CD14-positive monocyte (primary cell): Measurements from ENCODE around the gene CEP112. TPM values are rescaled to one million over a fixed set of nuclear protein-coding genes. Genes with fewer than 3 reads are reported as not detected.

Experiments
- DNase-seq, 3 donors: peaks; one replicate each; pipeline ENCODE4 v3.0.0-alpha.2; 2011 to 2022
- H2AFZ ChIP-seq: 2 replicates; pipeline ENCODE4 v1.6.0; 2012; ENCODE audit warnings: mild to moderate bottlenecking, low read depth, low read length, inconsistent platforms; ENCODE audit not compliant: insufficient read depth, poor library complexity, severe bottlenecking
- H3K27ac ChIP-seq, 2 donors: 1 replicate in 1 of 2; 2 replicates in 1 of 2; pipeline ENCODE4 v1.5.1; 2012 to 2013; ENCODE audit warnings: low read length in 2 of 2, control low read depth in 1 of 2, inconsistent platforms in 1 of 2, low read depth in 1 of 2, mild to moderate bottlenecking in 1 of 2
- H3K27me3 ChIP-seq, 2 donors: one replicate each; pipeline versions ENCODE4 v1.6.0 to v1.6.1; 2011 to 2013; ENCODE audit warnings: low read length in 2 of 2; ENCODE audit not compliant: control insufficient read depth in 2 of 2, insufficient read depth in 2 of 2
- H3K36me3 ChIP-seq, 2 donors: replicated peaks in 1 of 2; 1 replicate in 1 of 2; 2 replicates in 1 of 2; pipeline versions ENCODE4 v1.5.1 to v1.6.1; 2012 to 2013; ENCODE audit warnings: low read length in 2 of 2, control low read depth in 1 of 2, inconsistent platforms in 1 of 2, mild to moderate bottlenecking in 1 of 2; ENCODE audit not compliant: insufficient read depth in 2 of 2, control insufficient read depth in 1 of 2
- H3K4me1 ChIP-seq, 2 donors: 1 replicate in 1 of 2; 2 replicates in 1 of 2; pipeline versions ENCODE4 v1.5.1 to v1.6.1; 2012 to 2013; ENCODE audit warnings: low read length in 2 of 2, control low read depth in 1 of 2, inconsistent platforms in 1 of 2, mild to moderate bottlenecking in 1 of 2, moderate library complexity in 1 of 2; ENCODE audit not compliant: insufficient read depth in 2 of 2, control insufficient read depth in 1 of 2
- H3K4me2 ChIP-seq: replicated peaks from 2 replicates; pipeline ENCODE3; 2012; ENCODE audit warnings: low read length, moderate library complexity, mild to moderate bottlenecking; ENCODE audit not compliant: poor library complexity, severe bottlenecking; ENCODE audit errors: extremely low read depth
- H3K4me3 ChIP-seq, 3 experiments: fragments of 200-600 bp in 1 of 3; sonication (generic) in 1 of 3; replicated peaks in 1 of 3; 1 replicate in 2 of 3; 2 replicates in 1 of 3; pipeline ENCODE4 v1.5.1; 2011 to 2013; ENCODE audit warnings: low read length in 3 of 3, mild to moderate bottlenecking in 3 of 3, control low read depth in 2 of 3, low read depth in 2 of 3, inconsistent platforms in 1 of 3, moderate library complexity in 1 of 3
- H3K79me2 ChIP-seq: 2 replicates; pipeline ENCODE4 v1.6.0; 2012; ENCODE audit warnings: mild to moderate bottlenecking, control low read depth, inconsistent platforms, low read length, moderate library complexity; ENCODE audit not compliant: insufficient read depth
- H3K9ac ChIP-seq: 2 replicates; pipeline ENCODE4 v1.6.0; 2017; ENCODE audit warnings: low read length, mild to moderate bottlenecking; ENCODE audit not compliant: insufficient read depth, poor library complexity, severe bottlenecking
- H3K9me3 ChIP-seq, 2 donors: replicated peaks in 1 of 2; 1 replicate in 1 of 2; 2 replicates in 1 of 2; pipeline versions ENCODE4 v1.5.1 to v1.6.1; 2012 to 2013; ENCODE audit warnings: low read length in 2 of 2, control low read depth in 1 of 2; ENCODE audit not compliant: control insufficient read depth in 1 of 2, insufficient read depth in 1 of 2
- H4K20me1 ChIP-seq: 2 replicates; pipeline ENCODE4 v1.6.0; 2012; ENCODE audit warnings: mild to moderate bottlenecking, low read length, control low read depth, moderate library complexity; ENCODE audit not compliant: insufficient read depth
- H3K27ac Mint-ChIP-seq, 7 donors: one replicate each; pipeline ENCODE4 v1.8.0; 2020; ENCODE audit warnings: mild to moderate bottlenecking in 7 of 7, mixed read lengths in 7 of 7, moderate library complexity in 6 of 7, inconsistent platforms in 2 of 7
- H3K27me3 Mint-ChIP-seq, 3 donors: one replicate each; pipeline ENCODE4 v1.8.0; 2021 to 2022; ENCODE audit warnings: low read depth in 3 of 3, mild to moderate bottlenecking in 3 of 3, mixed read lengths in 3 of 3, moderate library complexity in 3 of 3, inconsistent platforms in 1 of 3
- H3K36me3 Mint-ChIP-seq, 2 donors: one replicate each; pipeline ENCODE4 v1.8.0; 2020; ENCODE audit warnings: mixed read lengths in 2 of 2, inconsistent platforms in 1 of 2, mild to moderate bottlenecking in 1 of 2
- H3K4me1 Mint-ChIP-seq: one replicate; pipeline ENCODE4 v1.8.0; 2020; ENCODE audit warnings: mild to moderate bottlenecking, mixed read lengths
- H3K4me3 Mint-ChIP-seq, 2 donors: one replicate each; pipeline ENCODE4 v1.8.0; 2020; ENCODE audit warnings: mild to moderate bottlenecking in 2 of 2, mixed read lengths in 2 of 2, moderate library complexity in 1 of 2
- H3K9me3 Mint-ChIP-seq, 7 donors: one replicate each; pipeline ENCODE4 v1.8.0; 2020 to 2022; ENCODE audit warnings: mixed read lengths in 7 of 7, mild to moderate bottlenecking in 6 of 7, moderate library complexity in 6 of 7, inconsistent platforms in 2 of 7
- CTCF ChIP-seq: fragments of 200-600 bp; IDR thresholded peaks from one replicate; pipeline ENCODE4 v1.8.0; 2022; ENCODE audit warnings: antibody characterized with exemption, mild to moderate bottlenecking
- WGBS: methylation state at CpG from one replicate; pipeline ENCODE4 v1.1.5; 2013; ENCODE audit warnings: missing lambda C conversion rate; ENCODE audit not compliant: insufficient coverage; 5-methylcytosine and 5-hydroxymethylcytosine counted together
- intact Hi-C, 2 donors: fragments of 100-400 bp; cut with micrococcal nuclease; formaldehyde crosslinking; loops; one replicate each; pipeline versions ENCODE4 v1.15.0 to v1.15.1; 2023
- polyA plus RNA-seq, 3 donors: library from polyadenylated mRNA; depleted of rRNA in 1 of 3; unstranded in 2 of 3; stranded (reverse) in 1 of 3; fragments of 300-500 nt in 2 of 3; fragments of >200 nt in 1 of 3; fragmentation: Illumina TruSeq in 2 of 3; gene quantifications; 1 replicate in 2 of 3; 2 replicates in 1 of 3; pipeline ENCODE4 v1.2.3, GENCODE V29; 2012 to 2021

The CEP112 gene
- polyA plus RNA-seq, 3 donors = 0.10 TPM; not detected in 2

DNA sequence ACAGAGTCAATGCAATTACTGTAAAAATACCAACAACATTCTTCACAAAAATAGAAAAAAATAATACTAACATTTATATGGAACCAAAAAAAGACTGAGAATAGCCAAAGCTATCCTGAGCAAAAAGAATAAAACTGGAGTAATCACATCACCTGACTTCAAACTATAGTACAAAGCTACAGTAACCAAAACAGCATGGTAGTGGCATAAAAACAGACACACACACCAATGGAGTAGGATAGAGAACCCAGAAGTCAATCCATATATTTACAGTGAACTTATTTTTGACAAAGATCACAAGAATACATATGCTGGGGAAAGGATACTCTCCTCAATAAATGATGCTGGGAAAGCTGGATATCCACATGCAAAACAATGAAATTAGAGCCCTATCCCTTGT is 84.2 kb downstream of the CEP112 start:
- Histone ChIP-seq H4K20me1 (no peaks in the 10 kb centered on the region), H2AFZ (no peak overlapping the region), H3K9me3 (no peaks in the 10 kb centered on the region), H3K4me2 (no peak overlapping the region), H3K4me1 (no peaks in the 10 kb centered on the region), H3K4me3 (no peak overlapping the region), H3K27ac (no peak overlapping the region), H3K79me2 (no peaks in the 10 kb centered on the region), H3K36me3 (no peaks in the 10 kb centered on the region), H3K27me3 (no peaks in the 10 kb centered on the region), H3K9ac (no peak overlapping the region)
- Mint-ChIP-seq H3K27me3 (no peaks in the 10 kb centered on the region), H3K27ac (no peak overlapping the region), H3K4me1 (no peaks in the 10 kb centered on the region), H3K9me3 (peaks cover 0 to 16% (median 8%) of the 10 kb centered on the region in 7 donors), H3K4me3 (no peak overlapping the region), H3K36me3 (no peaks in the 10 kb centered on the region)
- no peak for TF ChIP-seq CTCF
- no peak for DNase-seq
- intact Hi-C loops = no loop called here

GRCh38 chr17:66098040-66098439 is 93.9 kb downstream of the CEP112 start:
- intact Hi-C loops = no loop called here
- no peaks in the 10 kb centered on the region for H3K27me3 ChIP-seq
- no peaks in the 10 kb centered on the region for H3K4me1 ChIP-seq
- peaks cover 2 to 11% (median 7%) of the 10 kb centered on the region in 7 donors for H3K9me3 Mint-ChIP-seq
- no peak overlapping the region for H3K4me3 Mint-ChIP-seq
- no peaks in the 10 kb centered on the region for H4K20me1 ChIP-seq
- H3K27me3 Mint-ChIP-seq = peaks cover 0 to 2% (median 0%) of the 10 kb centered on the region in 3 donors
- no peak overlapping the region for H3K4me2 ChIP-seq
- no peak overlapping the region for H3K4me3 ChIP-seq
- no peak overlapping the region for H3K27ac Mint-ChIP-seq
- TF ChIP-seq CTCF = no peak
- no peaks in the 10 kb centered on the region for H3K79me2 ChIP-seq
- H2AFZ ChIP-seq = no peak overlapping the region
- no peaks in the 10 kb centered on the region for H3K36me3 ChIP-seq
- WGBS = 87% methylated on average over 3 of the region's 3 CpGs
- no peaks in the 10 kb centered on the region for H3K9me3 ChIP-seq
- no peak overlapping the region for H3K9ac ChIP-seq
- no peaks in the 10 kb centered on the region for H3K36me3 Mint-ChIP-seq
- no peak overlapping the region for H3K27ac ChIP-seq
- DNase-seq = no peak
- no peaks in the 10 kb centered on the region for H3K4me1 Mint-ChIP-seq
